Measurements from ENCODE around the gene LEMD1.
"Not testable (repeated sequence)": the region's sequence is repeated elsewhere in the genome, so short reads cannot be mapped to it uniquely, and the experiment has no call there.

LEMD1 gene

DNA sequence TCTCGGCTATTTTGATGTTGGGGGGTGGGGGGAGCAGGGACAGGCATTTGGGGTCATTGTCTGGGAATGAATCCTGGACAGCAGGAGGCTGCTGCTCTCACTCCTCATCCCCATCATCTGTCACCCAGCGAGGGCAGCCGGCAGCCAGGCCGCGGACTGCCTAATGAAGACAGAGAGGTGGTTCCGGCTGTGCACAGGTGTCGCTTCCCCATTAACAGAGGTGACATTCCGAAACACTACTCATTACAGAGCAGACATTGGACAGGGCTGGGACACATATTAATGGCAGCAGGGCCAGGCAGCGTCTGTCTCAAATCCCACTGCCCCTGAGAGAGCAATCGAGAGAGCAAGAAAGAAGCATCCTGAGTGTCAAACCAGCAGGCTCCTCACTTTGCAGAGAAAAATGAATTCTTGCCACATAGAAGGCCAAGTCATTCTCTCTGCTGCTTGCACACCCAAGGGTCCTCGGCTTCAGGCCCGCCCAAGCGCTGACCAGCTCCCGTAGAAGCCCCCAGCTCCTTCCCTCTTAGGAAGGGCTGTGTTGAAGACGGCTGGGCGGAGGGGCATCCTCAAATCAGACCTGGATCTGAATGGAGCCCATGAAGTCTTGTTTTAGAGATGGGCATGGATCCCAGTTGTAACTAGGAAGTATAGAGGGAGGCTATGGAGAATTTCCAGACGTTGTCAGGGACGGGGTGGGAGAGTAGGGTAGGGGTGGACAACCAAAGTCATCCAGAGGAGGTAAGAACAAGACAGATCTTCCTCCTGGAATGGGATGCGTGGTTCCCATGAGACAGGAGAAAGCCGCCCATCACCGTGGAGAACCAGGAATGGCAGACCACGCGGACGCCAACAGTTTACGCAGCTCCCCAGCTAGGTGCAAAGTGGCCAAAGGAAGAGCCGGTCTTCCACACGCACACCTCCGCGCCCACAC, 8.2 kb upstream of the LEMD1 start:
- no peak for DNase-seq (ENCODE audit: low spot score)

DNA sequence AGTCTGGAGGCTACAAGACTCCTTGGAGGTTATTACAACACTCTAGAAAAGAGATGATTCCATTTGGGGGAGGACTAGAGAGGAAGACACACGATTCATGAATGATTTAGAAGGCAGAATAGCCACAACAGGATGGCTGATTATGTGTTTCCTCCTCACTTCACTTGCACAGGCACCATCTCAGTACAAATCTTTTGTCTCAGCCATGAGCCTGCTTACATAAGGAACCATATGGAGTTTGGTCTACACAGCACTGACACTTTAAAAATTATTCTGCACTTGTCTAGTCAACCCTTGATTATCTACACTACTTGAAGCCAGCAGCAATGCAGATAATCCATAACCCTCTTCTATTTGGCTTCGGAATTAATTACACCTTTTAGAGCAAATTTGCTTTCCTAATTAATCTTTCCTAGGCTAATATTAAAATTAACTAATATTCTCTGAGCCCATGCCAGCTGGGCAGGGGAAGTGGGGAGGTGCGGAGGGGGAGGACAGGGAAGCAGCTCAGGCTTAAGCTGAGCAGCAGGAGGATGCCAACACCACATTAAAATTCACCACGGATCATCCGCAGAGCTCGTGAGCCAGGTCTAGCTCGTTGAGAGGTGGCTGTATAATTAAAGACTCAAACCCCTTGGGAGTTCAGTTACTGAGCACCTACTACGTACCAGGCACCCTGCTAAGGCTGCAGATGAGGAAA, 3.2 kb upstream of the LEMD1 start:
- no peak for DNase-seq (ENCODE audit: low spot score)

- no peak for DNase-seq (ENCODE audit: low spot score)
Measured at GRCh38 chr1:205423814-205424399, 2.1 kb upstream of the LEMD1 start.

GRCh38 chr1:205422993-205423642, 1.3 kb upstream of the LEMD1 start:
- DNase-seq (ENCODE audit: low spot score): no peak

GRCh38 chr1:205420938-205421337, 918 bp downstream of the LEMD1 start:
- no peak for DNase-seq (ENCODE audit: low spot score)

- no peak for DNase-seq (ENCODE audit: low spot score)
Measured at GRCh38 chr1:205417870-205418635, 3.8 kb downstream of the LEMD1 start.

DNA sequence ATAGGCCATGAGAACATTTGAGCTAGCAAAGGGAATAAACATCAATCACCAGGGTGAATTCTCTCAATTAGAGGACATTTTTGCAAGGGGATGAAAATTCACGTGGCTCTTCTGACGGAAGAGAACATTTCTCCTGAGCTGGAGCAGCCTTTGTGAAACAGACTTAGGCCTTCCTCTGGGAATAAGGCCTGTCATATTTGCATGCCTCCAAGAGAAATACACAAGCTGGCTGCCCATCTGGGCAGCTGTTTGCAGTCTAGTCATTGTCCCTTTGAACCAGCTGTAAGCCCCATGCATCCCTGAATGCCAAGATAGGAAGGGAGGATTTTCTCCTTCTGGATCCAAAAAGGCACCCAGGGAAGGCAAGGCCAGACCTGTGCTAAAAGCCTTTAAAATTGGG, 5.5 kb downstream of the LEMD1 start:
- DNase-seq (ENCODE audit: low spot score): no peak

DNA sequence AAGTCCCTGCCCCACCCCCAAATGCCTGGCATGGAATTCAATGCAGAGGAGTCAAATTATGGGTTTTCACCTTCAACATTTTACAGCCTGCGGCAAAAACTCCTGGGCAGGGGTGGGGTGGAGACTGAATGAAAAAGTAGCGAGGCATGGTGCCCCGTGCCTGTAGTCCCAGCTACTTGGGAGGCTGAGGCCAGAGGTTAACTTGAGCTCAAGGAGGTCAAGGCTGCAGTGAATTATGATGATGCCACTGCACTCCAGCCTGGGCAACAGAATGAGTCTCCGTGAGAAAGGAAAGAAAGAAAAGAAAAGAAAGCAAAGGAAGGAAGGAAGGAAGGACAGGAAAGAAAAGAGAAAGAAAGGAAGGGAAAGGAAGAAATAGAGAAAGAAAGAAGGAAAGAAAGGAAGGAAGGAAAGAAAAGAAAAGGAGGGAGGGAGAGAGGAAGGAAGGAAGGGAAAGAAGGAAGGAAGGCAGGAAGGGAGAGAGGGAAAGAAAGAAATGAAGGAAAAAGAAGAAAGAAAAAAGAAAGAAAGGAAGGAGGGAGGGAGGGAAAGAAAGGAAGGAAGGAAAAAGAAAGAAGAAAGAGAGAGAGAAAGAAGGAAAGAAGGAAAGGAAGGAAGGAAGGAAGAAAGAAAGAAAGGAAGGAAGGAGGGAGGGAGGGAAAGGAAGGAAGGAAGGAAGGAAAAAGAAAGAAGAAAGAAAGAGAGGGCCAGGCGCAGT, 11.1 kb downstream of the LEMD1 start:
- no peak for DNase-seq (ENCODE audit: low spot score)

GRCh38 chr1:205407970-205408369, 13.9 kb downstream of the LEMD1 start:
- no peak for DNase-seq (ENCODE audit: low spot score)

GRCh38 chr1:205406252-205406651, 15.6 kb downstream of the LEMD1 start:
- not testable (repeated sequence) for DNase-seq (ENCODE audit: low spot score)

- DNase-seq (ENCODE audit: low spot score): not testable (repeated sequence)
Measured at GRCh38 chr1:205404484-205404883, 17.4 kb downstream of the LEMD1 start.

- DNase-seq (ENCODE audit: low spot score): no peak
Measured at GRCh38 chr1:205398586-205398985, 23.3 kb downstream of the LEMD1 start.

DNA sequence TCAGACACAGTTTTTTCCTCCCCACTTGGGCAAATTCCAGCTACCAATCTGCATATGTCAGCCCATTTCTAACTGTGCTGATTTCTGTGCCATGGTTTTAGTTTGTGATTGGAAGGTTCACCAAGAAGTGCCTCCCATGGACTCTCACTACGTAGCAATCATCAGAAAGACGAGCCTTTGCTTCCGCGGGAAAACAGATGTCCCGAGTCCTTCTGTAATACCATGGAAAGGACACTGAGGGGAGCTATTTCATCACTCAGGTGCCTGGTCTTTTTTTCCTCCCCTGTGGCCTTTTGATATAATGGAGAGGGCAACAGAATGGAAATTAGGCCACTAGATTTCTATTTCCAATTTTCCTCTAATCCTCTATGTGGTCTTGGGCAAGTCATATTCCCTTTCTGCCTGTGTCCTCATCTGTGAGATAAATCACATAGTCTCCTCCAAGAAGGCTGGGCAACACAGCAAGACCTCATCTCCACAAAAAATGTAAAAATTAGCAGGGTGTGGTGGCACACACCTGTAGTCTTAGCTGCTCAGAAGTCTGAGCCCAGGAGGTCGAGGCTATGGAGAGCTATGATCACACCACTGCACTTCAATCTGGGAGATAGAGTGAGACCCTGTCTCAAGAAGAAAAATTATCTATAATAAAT, 24.8 kb downstream of the LEMD1 start:
- peak; percentile 57 for DNase-seq (ENCODE audit: low spot score)

- no peak for DNase-seq (ENCODE audit: low spot score)
Measured at GRCh38 chr1:205395616-205396015, 26.2 kb downstream of the LEMD1 start.

GRCh38 chr1:205392650-205393049, 29.2 kb downstream of the LEMD1 start:
- DNase-seq (ENCODE audit: low spot score): no peak

DNA sequence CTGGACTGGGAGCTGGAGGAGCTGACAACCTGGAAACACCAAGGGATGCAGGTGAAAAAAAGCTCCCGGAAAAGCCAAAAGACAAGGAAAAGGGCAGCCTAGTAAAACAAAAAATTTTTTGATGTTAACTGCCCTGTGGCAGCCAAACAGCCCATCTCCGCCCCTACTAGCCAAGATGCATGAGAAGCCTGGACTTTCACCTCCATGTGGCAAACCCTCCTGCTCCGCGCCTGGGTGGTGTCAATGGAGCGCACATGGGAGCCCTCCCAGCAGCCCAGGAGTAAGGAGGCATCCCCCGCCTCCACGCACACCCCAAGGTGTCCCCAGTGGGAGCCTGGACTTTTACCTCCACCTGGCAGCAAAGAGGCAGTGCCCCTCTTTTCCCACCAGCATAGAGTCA, 30.5 kb downstream of the LEMD1 start:
- DNase-seq (ENCODE audit: low spot score): no peak

GRCh38 chr1:205387845-205388244, 34.0 kb downstream of the LEMD1 start:
- DNase-seq (ENCODE audit: low spot score): no peak

- DNase-seq (ENCODE audit: low spot score): not testable (repeated sequence)
Measured at GRCh38 chr1:205382990-205383389, 38.9 kb downstream of the LEMD1 start.

- peak; percentile 27 for DNase-seq (ENCODE audit: low spot score)
Measured at GRCh38 chr1:205382561-205382960, 39.3 kb downstream of the LEMD1 start.

DNA sequence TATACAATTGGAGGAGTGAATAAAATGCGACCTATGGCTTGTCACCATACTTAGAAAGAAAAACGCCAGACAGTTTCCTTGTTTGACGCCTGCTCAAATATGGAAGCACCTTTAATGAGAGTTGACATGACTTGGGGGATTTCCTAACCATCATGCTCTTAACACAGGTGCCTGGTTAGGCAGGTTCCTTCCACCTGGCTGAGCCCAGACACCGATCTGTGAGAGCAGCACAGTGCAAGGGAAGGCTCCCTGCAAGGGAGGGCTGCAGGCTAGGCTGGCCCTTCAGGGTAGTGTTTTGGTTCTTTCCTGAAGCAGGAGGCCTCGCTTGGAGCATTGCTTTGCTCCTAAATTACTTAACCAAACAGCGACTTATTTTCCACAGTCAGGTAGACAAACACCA, 40.6 kb downstream of the LEMD1 start:
- no peak for DNase-seq (ENCODE audit: low spot score)

Data from Ammon's horn (tissue), 1 donor.